ENCODE data around the gene MC4R. TPM values are rescaled to one million over a fixed set of nuclear protein-coding genes. Genes with fewer than 3 reads are reported as not detected.

MC4R gene
- total RNA-seq, 1 experiment from 2014 or later: not detected

DNA sequence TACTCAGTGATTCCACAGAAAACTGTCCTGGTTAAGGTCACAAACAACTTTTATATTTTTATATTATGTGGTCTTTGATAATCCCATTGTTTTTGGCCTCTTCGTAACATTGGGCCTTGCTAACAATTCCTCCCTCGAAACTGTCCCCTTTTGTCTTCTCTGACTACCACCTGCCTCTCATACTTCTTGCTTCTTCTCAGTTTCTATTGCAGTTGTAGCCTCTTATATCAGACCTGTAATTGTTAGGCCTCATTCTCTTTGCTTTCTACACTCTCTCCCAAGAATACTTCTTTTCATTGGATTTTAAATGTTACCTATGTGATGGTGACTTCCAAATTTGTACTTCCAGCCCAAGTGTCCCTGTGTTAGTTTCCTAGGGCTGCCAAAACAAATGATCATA, 44.7 kb downstream of the MC4R start:
- DNase-seq (ENCODE audit: low read depth): no peak

DNA sequence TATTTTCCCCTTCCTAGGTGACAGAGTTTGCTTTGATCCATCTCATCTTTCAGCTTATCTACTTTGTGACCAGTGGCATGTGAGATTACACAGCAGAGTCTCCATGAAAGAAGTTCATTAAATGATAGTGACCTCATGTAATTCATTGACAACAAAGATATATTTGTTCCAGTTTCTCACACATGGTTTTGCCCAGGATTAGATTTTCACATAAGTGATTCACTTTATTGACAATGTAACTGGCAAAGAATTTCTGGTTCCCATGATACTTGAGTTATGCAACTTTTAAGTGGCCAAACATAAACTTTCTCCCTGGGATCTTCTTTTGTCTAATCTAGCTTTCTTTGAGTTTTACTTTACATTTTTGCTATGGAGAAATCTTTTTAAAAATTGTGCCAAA, 50.0 kb downstream of the MC4R start:
- DNase-seq (ENCODE audit: low read depth): no peak

All from Daoy (cell line).